ENCODE measurements around the gene TYMP.

GRCh38 chr22:50578776-50579310 lies 49.0 kb upstream of the TYMP start:
- TF ChIP-seq CTCF (IDR thresholded peaks at IDR 0.05; ENCODE audit: low read length), result no peak
- TF ChIP-seq EZH2 (optimal IDR thresholded peaks at IDR 0.05; ENCODE audit: low read depth, low read length), result no peak
- TF ChIP-seq EZH2phosphoT487 (IDR thresholded peaks at IDR 0.05; ENCODE audit: low read length), result no peak
